ENCODE measurements around the gene GLB1L3.

GLB1L3 gene

DNA sequence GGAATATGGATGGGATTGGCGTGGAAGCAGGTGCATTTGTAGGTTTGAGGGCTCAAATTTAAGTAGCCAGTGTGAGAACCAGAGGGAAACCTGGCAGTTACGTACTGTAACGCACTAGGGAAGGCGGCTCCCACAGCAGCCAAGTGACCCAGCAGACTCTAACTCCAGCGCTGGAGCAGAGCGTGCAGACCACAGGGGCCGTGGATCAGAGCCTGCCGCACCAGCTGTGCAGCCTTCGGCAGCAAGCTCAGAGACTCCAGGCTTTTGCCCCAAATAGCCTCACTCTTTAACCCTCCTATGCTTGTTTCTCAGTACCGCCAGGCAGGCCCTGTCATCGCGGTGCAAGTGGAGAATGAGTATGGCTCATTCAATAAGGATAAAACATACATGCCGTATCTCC is 12.3 kb downstream of the GLB1L3 start:
- no peak overlapping the region for H3K27ac ChIP-seq
- DNase-seq: no peak
- no peaks in the 10 kb centered on the region for H3K36me3 ChIP-seq (replicated peaks)
- TF ChIP-seq, protein P1, sequence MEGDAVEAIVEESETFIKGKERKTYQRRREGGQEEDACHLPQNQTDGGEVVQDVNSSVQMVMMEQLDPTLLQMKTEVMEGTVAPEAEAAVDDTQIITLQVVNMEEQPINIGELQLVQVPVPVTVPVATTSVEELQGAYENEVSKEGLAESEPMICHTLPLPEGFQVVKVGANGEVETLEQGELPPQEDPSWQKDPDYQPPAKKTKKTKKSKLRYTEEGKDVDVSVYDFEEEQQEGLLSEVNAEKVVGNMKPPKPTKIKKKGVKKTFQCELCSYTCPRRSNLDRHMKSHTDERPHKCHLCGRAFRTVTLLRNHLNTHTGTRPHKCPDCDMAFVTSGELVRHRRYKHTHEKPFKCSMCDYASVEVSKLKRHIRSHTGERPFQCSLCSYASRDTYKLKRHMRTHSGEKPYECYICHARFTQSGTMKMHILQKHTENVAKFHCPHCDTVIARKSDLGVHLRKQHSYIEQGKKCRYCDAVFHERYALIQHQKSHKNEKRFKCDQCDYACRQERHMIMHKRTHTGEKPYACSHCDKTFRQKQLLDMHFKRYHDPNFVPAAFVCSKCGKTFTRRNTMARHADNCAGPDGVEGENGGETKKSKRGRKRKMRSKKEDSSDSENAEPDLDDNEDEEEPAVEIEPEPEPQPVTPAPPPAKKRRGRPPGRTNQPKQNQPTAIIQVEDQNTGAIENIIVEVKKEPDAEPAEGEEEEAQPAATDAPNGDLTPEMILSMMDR (IDR thresholded peaks at IDR 0.05; ENCODE audit: low read depth, low read length, missing control alignments): no peak
- in situ Hi-C loops (cut with HindIII; ENCODE audit: low pct_ligation_motif_present, low sequenced_read_pairs): no loop called here
- no peaks in the 10 kb centered on the region for H3K27me3 ChIP-seq (replicated peaks)
- H3K4me3 ChIP-seq (ENCODE audit: low read depth, low read length): no peak overlapping the region

DNA sequence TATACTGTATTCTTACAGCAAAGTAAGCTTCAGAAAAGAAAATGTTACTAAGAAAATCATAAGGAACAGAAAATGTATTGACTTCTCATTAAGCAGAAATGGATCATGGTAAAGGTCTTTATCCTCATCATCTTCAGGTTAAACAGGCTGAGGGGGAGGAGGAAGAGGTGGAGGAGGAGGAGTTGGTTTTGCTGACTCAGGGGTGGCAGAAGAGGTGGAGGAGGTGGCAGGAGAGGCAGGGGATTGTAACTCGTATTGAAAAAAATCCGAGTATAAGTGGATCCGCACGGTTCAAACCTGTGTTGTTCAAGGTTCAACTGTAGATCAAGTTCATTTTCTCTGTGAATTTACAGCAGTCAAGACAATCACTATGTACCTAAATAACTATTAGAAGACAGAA is 13.0 kb downstream of the GLB1L3 start:
- TF ChIP-seq, protein P1 (IDR thresholded peaks at IDR 0.05; ENCODE audit: low read depth, low read length, missing control alignments): no peak
- no peak overlapping the region for H3K27ac ChIP-seq
- DNase-seq: no peak
- H3K36me3 ChIP-seq (replicated peaks): no peaks in the 10 kb centered on the region
- no peaks in the 10 kb centered on the region for H3K27me3 ChIP-seq (replicated peaks)
- H3K4me3 ChIP-seq (ENCODE audit: low read depth, low read length): no peak overlapping the region
- in situ Hi-C loops (cut with HindIII; ENCODE audit: low pct_ligation_motif_present, low sequenced_read_pairs): no loop called here

- in situ Hi-C loops (cut with HindIII; ENCODE audit: low pct_ligation_motif_present, low sequenced_read_pairs): no loop called here
- TF ChIP-seq, protein P1 (IDR thresholded peaks at IDR 0.05; ENCODE audit: low read depth, low read length, missing control alignments): no peak
- DNase-seq: no peak
- Histone ChIP-seq H3K4me3 (ENCODE audit: low read depth, low read length) (no peak overlapping the region), H3K27me3 (replicated peaks) (no peaks in the 10 kb centered on the region), H3K36me3 (replicated peaks) (no peaks in the 10 kb centered on the region), H3K27ac (no peak overlapping the region)
Measured at GRCh38 chr11:134289789-134290188, 13.6 kb downstream of the GLB1L3 start.

DNA sequence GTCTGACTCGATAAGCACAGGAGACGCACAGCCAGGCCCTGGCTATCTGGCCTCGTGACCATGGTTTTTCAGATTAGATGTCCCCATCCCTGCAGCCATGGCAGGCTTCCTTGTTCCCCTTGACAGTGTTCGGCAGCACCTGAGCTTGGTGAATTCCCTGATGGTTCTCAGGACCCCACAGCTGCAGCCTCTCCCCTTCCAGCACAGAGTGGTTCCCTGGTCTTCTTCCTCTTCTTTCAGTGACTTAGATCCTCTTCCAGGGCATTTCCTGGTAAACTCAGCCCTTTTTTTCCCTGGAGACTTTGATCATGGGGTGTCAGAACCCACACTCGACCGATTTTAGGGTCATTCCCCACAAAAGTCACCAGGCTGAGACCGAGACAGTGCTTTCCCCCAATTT is 14.5 kb downstream of the GLB1L3 start:
- DNase-seq: no peak
- TF ChIP-seq, protein P1 (IDR thresholded peaks at IDR 0.05; ENCODE audit: low read depth, low read length, missing control alignments): no peak
- Histone ChIP-seq H3K36me3 (replicated peaks) (no peaks in the 10 kb centered on the region), H3K4me3 (ENCODE audit: low read depth, low read length) (no peak overlapping the region), H3K27me3 (replicated peaks) (no peaks in the 10 kb centered on the region), H3K27ac (no peak overlapping the region)
- in situ Hi-C loops (cut with HindIII; ENCODE audit: low pct_ligation_motif_present, low sequenced_read_pairs): no loop called here

DNA sequence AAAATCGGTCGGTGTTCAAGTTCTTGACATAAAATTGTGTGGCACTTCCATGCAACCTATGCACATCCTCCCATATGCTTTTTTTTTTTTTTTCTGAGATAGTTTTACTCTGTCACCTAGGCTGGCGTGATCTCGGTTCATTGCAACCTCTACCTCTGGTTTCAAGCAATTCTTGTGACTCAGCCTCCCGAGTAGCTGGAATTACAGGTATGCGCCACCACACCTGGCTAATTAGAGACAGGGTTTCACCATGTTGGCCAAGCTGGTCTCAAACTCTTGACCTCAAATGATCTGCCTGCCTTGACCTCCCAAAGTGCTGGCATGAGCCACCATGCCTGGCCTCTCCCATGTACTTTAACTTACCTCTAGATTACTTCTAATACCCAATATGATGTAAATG is 15.0 kb downstream of the GLB1L3 start:
- Histone ChIP-seq H3K36me3 (replicated peaks) (no peaks in the 10 kb centered on the region), H3K4me3 (ENCODE audit: low read depth, low read length) (no peak overlapping the region), H3K27ac (no peak overlapping the region), H3K27me3 (replicated peaks) (no peaks in the 10 kb centered on the region)
- TF ChIP-seq, protein P1 (IDR thresholded peaks at IDR 0.05; ENCODE audit: low read depth, low read length, missing control alignments): no peak
- no peak for DNase-seq
- in situ Hi-C loops (cut with HindIII; ENCODE audit: low pct_ligation_motif_present, low sequenced_read_pairs): no loop called here

DNA sequence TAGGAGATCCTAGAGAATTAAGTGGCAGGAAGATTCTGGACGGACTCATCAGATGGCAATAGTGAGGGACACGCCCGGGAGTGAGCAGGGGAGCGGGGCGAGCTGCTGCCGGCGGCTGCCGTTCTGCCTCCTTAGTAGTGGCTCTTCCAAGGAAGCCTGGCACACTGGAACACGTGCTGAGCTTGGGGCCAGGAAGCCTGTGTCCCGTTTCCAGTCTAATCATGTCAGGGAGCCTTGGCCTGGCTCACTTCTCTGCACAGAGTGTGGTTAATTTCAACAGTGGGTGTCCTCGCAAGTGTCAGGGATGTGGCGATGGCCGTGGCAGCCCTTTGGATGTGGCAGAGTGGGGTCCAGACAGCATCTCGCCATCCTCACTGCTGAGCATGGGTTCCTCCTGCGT is 16.5 kb downstream of the GLB1L3 start:
- TF ChIP-seq, protein P1 (IDR thresholded peaks at IDR 0.05; ENCODE audit: low read depth, low read length, missing control alignments): no peak
- in situ Hi-C loops (cut with HindIII; ENCODE audit: low pct_ligation_motif_present, low sequenced_read_pairs): no loop called here
- H3K27ac ChIP-seq: no peak overlapping the region
- no peaks in the 10 kb centered on the region for H3K36me3 ChIP-seq (replicated peaks)
- no peak for DNase-seq
- no peak overlapping the region for H3K4me3 ChIP-seq (ENCODE audit: low read depth, low read length)
- no peaks in the 10 kb centered on the region for H3K27me3 ChIP-seq (replicated peaks)
